PC-9 (cell line): ENCODE measurements around the gene CATSPER4.

Experiments used
- CTCF ChIP-seq: fragments of 200-600 bp; sonication (generic); conservative IDR thresholded peaks from 2 replicates; pipeline ENCODE4 v1.6.1; 2017; ENCODE audit warnings: mixed run types, antibody characterized with exemption, mild to moderate bottlenecking, moderate library complexity
- EZH2 ChIP-seq: fragments of 200-600 bp; sonication (generic); IDR thresholded peaks from 2 replicates; pipeline ENCODE4 v1.8.0; 2017; ENCODE audit warnings: antibody characterized with exemption, low read depth

GRCh38 chr1:26213335-26213905, 23.0 kb downstream of the CATSPER4 start:
- no peak for TF ChIP-seq EZH2
- no peak for TF ChIP-seq CTCF
